Astrocyte (in vitro differentiated cells and primary cell): ENCODE measurements around the gene SAP30BP. TPM values are rescaled to one million over a fixed set of nuclear protein-coding genes. Genes with fewer than 3 reads are reported as not detected.
A peak's percentile ranks its signal among the peaks of the same experiment; 100 is the strongest.

Experiments
- DNase-seq: peaks from one replicate; pipeline ENCODE4 v3.0.0-alpha.2; 2010; ENCODE audit warnings: low read depth
- FAIRE-seq: peaks from 2 replicates; lab custom pipeline; 2011; peaks lifted over from hg19 to GRCh38; lab: Jason Lieb, UNC
- H2AFZ ChIP-seq: 2 replicates; pipeline ENCODE4 v1.6.0; 2012; ENCODE audit warnings: low read depth, low read length, inconsistent platforms
- H3K27ac ChIP-seq: 2 replicates; pipeline ENCODE4 v1.5.1; 2011; ENCODE audit warnings: low read depth, low read length, inconsistent platforms
- H3K27me3 ChIP-seq: 2 replicates; pipeline ENCODE4 v1.6.0; 2011; ENCODE audit warnings: low read length, inconsistent platforms; ENCODE audit not compliant: insufficient read depth
- H3K36me3 ChIP-seq: 2 replicates; pipeline ENCODE4 v1.5.1; 2011; ENCODE audit warnings: low read length, inconsistent platforms; ENCODE audit not compliant: insufficient read depth
- H3K4me1 ChIP-seq: 2 replicates; pipeline ENCODE4 v1.5.1; 2011; ENCODE audit warnings: low read length, inconsistent platforms; ENCODE audit not compliant: insufficient read depth
- H3K4me2 ChIP-seq: 2 replicates; pipeline ENCODE4 v1.6.0; 2012; ENCODE audit warnings: low read length, inconsistent platforms
- H3K4me3 ChIP-seq: 2 replicates; pipeline ENCODE4 v1.5.1; 2011; ENCODE audit warnings: low read depth, mild to moderate bottlenecking, low read length, inconsistent platforms; ENCODE audit not compliant: insufficient read depth
- H3K79me2 ChIP-seq: 2 replicates; pipeline ENCODE4 v1.6.0; 2012; ENCODE audit warnings: mild to moderate bottlenecking, low read length, inconsistent platforms; ENCODE audit not compliant: insufficient read depth
- H3K9ac ChIP-seq: 2 replicates; pipeline ENCODE4 v1.6.0; 2012; ENCODE audit warnings: mild to moderate bottlenecking, low read length, inconsistent platforms
- H3K9me3 ChIP-seq: 2 replicates; pipeline ENCODE4 v1.5.1; 2012; ENCODE audit warnings: low read depth, mild to moderate bottlenecking, low read length, inconsistent platforms; ENCODE audit not compliant: insufficient read depth
- H4K20me1 ChIP-seq: 2 replicates; pipeline ENCODE4 v1.6.0; 2012; ENCODE audit warnings: low read length, inconsistent platforms; ENCODE audit not compliant: insufficient read depth
- H3K27ac Mint-ChIP-seq: one replicate; pipeline ENCODE4 v1.8.0; 2021; ENCODE audit warnings: mild to moderate bottlenecking, mixed read lengths; ENCODE audit not compliant: unreplicated experiment
- H3K27me3 Mint-ChIP-seq: one replicate; pipeline ENCODE4 v1.8.0; 2021; ENCODE audit warnings: low read depth, mixed read lengths; ENCODE audit not compliant: unreplicated experiment
- H3K36me3 Mint-ChIP-seq: one replicate; pipeline ENCODE4 v1.8.0; 2021; ENCODE audit warnings: low read depth, mixed read lengths; ENCODE audit not compliant: unreplicated experiment
- H3K4me1 Mint-ChIP-seq: one replicate; pipeline ENCODE4 v1.8.0; 2021; ENCODE audit warnings: low read depth, mixed read lengths; ENCODE audit not compliant: unreplicated experiment
- H3K4me3 Mint-ChIP-seq: one replicate; pipeline ENCODE4 v1.8.0; 2021; ENCODE audit warnings: mild to moderate bottlenecking, moderate library complexity, mixed read lengths; ENCODE audit not compliant: unreplicated experiment
- H3K9me3 Mint-ChIP-seq: one replicate; pipeline ENCODE4 v1.8.0; 2021; ENCODE audit warnings: mild to moderate bottlenecking, mixed read lengths; ENCODE audit not compliant: unreplicated experiment
- CTCF ChIP-seq: IDR thresholded peaks from 2 replicates; pipeline ENCODE4 v1.5.1; 2011; ENCODE audit warnings: low read depth, mild to moderate bottlenecking, inconsistent platforms, low read length, moderate library complexity; ENCODE audit not compliant: insufficient read depth
- EZH2 ChIP-seq: IDR thresholded peaks from 2 replicates; pipeline ENCODE4 v1.6.1; 2012; ENCODE audit warnings: mild to moderate bottlenecking, low read length, inconsistent platforms; ENCODE audit not compliant: insufficient read depth
- total RNA-seq: library from RNA; stranded (reverse); gene quantifications from 2 replicates; pipeline ENCODE4 v1.2.1, GENCODE V29; 2021

Gene SAP30BP
- total RNA-seq, 1 donor from 2014 or later = 99.2 TPM

- Histone ChIP-seq H3K36me3 (peaks cover 43% of the 10 kb centered on the region), H3K9ac (no peak overlapping the region)
- no peak overlapping the region for H3K27ac Mint-ChIP-seq
These were observed 39.0 kb downstream of the SAP30BP start for GRCh38 chr17:75706042-75706728.

GRCh38 chr17:75707079-75707571, 40.0 kb downstream of the SAP30BP start:
- no peaks in the 10 kb centered on the region for H3K27me3 Mint-ChIP-seq
- FAIRE-seq = no peak
- peak; percentile 63 for DNase-seq

More at GRCh38 chr17:75706042-75706728, 39.0 kb downstream of the SAP30BP start:
- H3K4me3 ChIP-seq = no peak overlapping the region
- H3K4me1 Mint-ChIP-seq = peaks cover 9% of the 10 kb centered on the region
- TF ChIP-seq CTCF = no peak
- TF ChIP-seq EZH2 = no peak
- no peaks in the 10 kb centered on the region for H3K9me3 Mint-ChIP-seq
- no peaks in the 10 kb centered on the region for H3K27me3 Mint-ChIP-seq
- H3K36me3 Mint-ChIP-seq = peaks cover 51% of the 10 kb centered on the region
- H3K4me2 ChIP-seq = no peak overlapping the region
- no peak overlapping the region for H3K27ac ChIP-seq
- DNase-seq = no peak
- H3K9me3 ChIP-seq = no peaks in the 10 kb centered on the region
- H4K20me1 ChIP-seq = no peaks in the 10 kb centered on the region
- no peak for FAIRE-seq
- H3K4me3 Mint-ChIP-seq = no peak overlapping the region
- H3K4me1 ChIP-seq = peaks cover 24% of the 10 kb centered on the region
- no peaks in the 10 kb centered on the region for H3K27me3 ChIP-seq
- no peaks in the 10 kb centered on the region for H3K79me2 ChIP-seq
- H2AFZ ChIP-seq = no peak overlapping the region

More at GRCh38 chr17:75707079-75707571, 40.0 kb downstream of the SAP30BP start:
- H3K36me3 Mint-ChIP-seq = peaks cover 43% of the 10 kb centered on the region
- TF ChIP-seq CTCF (no peak), EZH2 (no peak)
- no peaks in the 10 kb centered on the region for H3K9me3 Mint-ChIP-seq
- peak overlapping the region; percentile 46 for H3K9ac ChIP-seq
- H2AFZ ChIP-seq = no peak overlapping the region
- no peak overlapping the region for H3K4me3 Mint-ChIP-seq
- H3K4me3 ChIP-seq = no peak overlapping the region
- H4K20me1 ChIP-seq = no peaks in the 10 kb centered on the region
- peaks cover 22% of the 10 kb centered on the region for H3K4me1 ChIP-seq
- no peaks in the 10 kb centered on the region for H3K79me2 ChIP-seq
- H3K27ac ChIP-seq = peak overlapping the region; percentile 49
- H3K9me3 ChIP-seq = no peaks in the 10 kb centered on the region
- H3K4me2 ChIP-seq = peak overlapping the region; percentile 57
- peaks cover 4% of the 10 kb centered on the region for H3K4me1 Mint-ChIP-seq
- H3K27ac Mint-ChIP-seq = no peak overlapping the region
- H3K36me3 ChIP-seq = peaks cover 36% of the 10 kb centered on the region
- H3K27me3 ChIP-seq = no peaks in the 10 kb centered on the region
